Keratinocyte (primary cell): ENCODE results near the gene E2F7. TPM values are rescaled to one million over a fixed set of nuclear protein-coding genes. Genes with fewer than 3 reads are reported as not detected.

ENCODE experiments used
- DNase-seq: peaks from one replicate; pipeline ENCODE4 v3.0.0-alpha.2; 2011; ENCODE audit warnings: low read depth, missing footprints, low spot score
- FAIRE-seq: peaks from 2 replicates; lab custom pipeline; 2011; peaks lifted over from hg19 to GRCh38; lab: Jason Lieb, UNC
- H2AFZ ChIP-seq: 2 replicates; pipeline ENCODE4 v1.6.0; 2012; ENCODE audit warnings: low read length, control low read depth, inconsistent platforms; ENCODE audit not compliant: control insufficient read depth
- H3K27ac ChIP-seq: 2 replicates; pipeline ENCODE4 v1.5.1; 2011; ENCODE audit warnings: low read length; ENCODE audit not compliant: control insufficient read depth, insufficient read depth
- H3K27me3 ChIP-seq: 3 replicates; pipeline ENCODE4 v1.6.0; 2011; ENCODE audit warnings: low read length; ENCODE audit not compliant: control insufficient read depth, insufficient read depth; ENCODE audit errors: extremely low read depth
- H3K36me3 ChIP-seq, 2 experiments: 2 replicates in 1 of 2; 3 replicates in 1 of 2; pipeline ENCODE4 v1.5.1; 2011; ENCODE audit warnings: low read length in 2 of 2, mild to moderate bottlenecking in 1 of 2; ENCODE audit not compliant: control insufficient read depth in 2 of 2, insufficient read depth in 2 of 2; ENCODE audit errors: extremely low read depth in 1 of 2
- H3K4me1 ChIP-seq: 3 replicates; pipeline ENCODE4 v1.5.1; 2011; ENCODE audit warnings: low read length; ENCODE audit not compliant: control insufficient read depth, insufficient read depth; ENCODE audit errors: extremely low read depth
- H3K4me2 ChIP-seq: 3 replicates; pipeline ENCODE4 v1.6.0; 2011; ENCODE audit warnings: low read depth, low read length; ENCODE audit not compliant: control insufficient read depth, insufficient read depth; ENCODE audit errors: extremely low read depth
- H3K4me3 ChIP-seq, 3 experiments: fragments of 200-600 bp in 1 of 3; sonication (generic) in 1 of 3; 2 replicates in 2 of 3; 3 replicates in 1 of 3; pipeline ENCODE4 v1.5.1; 2011 to 2016; ENCODE audit warnings: low read length in 3 of 3, mild to moderate bottlenecking in 3 of 3, control low read depth in 2 of 3, inconsistent platforms in 1 of 3, low read depth in 1 of 3, mixed read lengths in 1 of 3, mixed run types in 1 of 3, moderate library complexity in 1 of 3; ENCODE audit not compliant: control insufficient read depth in 2 of 3, insufficient read depth in 2 of 3; ENCODE audit errors: extremely low read depth in 1 of 3
- H3K79me2 ChIP-seq: 2 replicates; pipeline ENCODE4 v1.6.0; 2012; ENCODE audit warnings: low read length; ENCODE audit not compliant: control insufficient read depth, insufficient read depth
- H3K9ac ChIP-seq: 3 replicates; pipeline ENCODE4 v1.6.0; 2011; ENCODE audit warnings: low read length; ENCODE audit not compliant: control insufficient read depth, insufficient read depth; ENCODE audit errors: extremely low read depth
- H3K9me1 ChIP-seq: 3 replicates; pipeline ENCODE4 v1.6.0; 2011; ENCODE audit warnings: low read length; ENCODE audit not compliant: control insufficient read depth, insufficient read depth; ENCODE audit errors: extremely low read depth
- H3K9me3 ChIP-seq: 2 replicates; pipeline ENCODE4 v1.5.1; 2012; ENCODE audit warnings: low read depth, low read length; ENCODE audit not compliant: control insufficient read depth
- H4K20me1 ChIP-seq: 3 replicates; pipeline ENCODE4 v1.6.0; 2011; ENCODE audit warnings: low read length; ENCODE audit not compliant: control insufficient read depth, insufficient read depth; ENCODE audit errors: extremely low read depth
- CTCF ChIP-seq, 3 experiments: IDR thresholded peaks in 1 of 3; conservative IDR thresholded peaks in 1 of 3; optimal IDR thresholded peaks in 1 of 3; 2 replicates in 2 of 3; 3 replicates in 1 of 3; pipeline versions ENCODE3 to v1.5.1; 2011; ENCODE audit warnings: low read length in 3 of 3, mild to moderate bottlenecking in 3 of 3, moderate library complexity in 2 of 3, control low read depth in 1 of 3, inconsistent platforms in 1 of 3; ENCODE audit not compliant: insufficient read depth in 2 of 3; ENCODE audit errors: extremely low read depth in 1 of 3
- EZH2 ChIP-seq: IDR thresholded peaks from one replicate; pipeline ENCODE4 v1.6.1; 2012; ENCODE audit warnings: inconsistent platforms, mild to moderate bottlenecking, low read length, moderate library complexity
- dilution Hi-C: fragments of 300-500 bp; cut with MboI; formaldehyde crosslinking; loops from one replicate; pipeline ENCODE4 v1.7.0; 2020; ENCODE audit warnings: low sequenced_read_pairs; ENCODE audit not compliant: extremely low pct_ligation_motif_present
- polyA plus RNA-seq, 5 experiments: library from polyadenylated mRNA; depleted of rRNA in 3 of 5; stranded (reverse) in 3 of 5; stranded (forward) in 1 of 5; unstranded in 1 of 5; fragments of >200 nt; gene quantifications; 1 replicate in 1 of 5; 2 replicates in 3 of 5; 3 replicates in 1 of 5; pipeline versions ENCODE4 v1.2.1 to v1.2.3, GENCODE V29; 2011 to 2012; ENCODE audit warnings: missing spikeins in 2 of 5, low read depth in 1 of 5, low replicate concordance in 1 of 5

Gene E2F7
- polyA plus RNA-seq, 1 donor (not counting 4 experiments of a cell fraction or from before 2014, with no cell fraction given), result 9.9 TPM

GRCh38 chr12:77062846-77063461 lies 2.4 kb downstream of the E2F7 start:
- H3K9me1 ChIP-seq, result no peaks in the 10 kb centered on the region
- H3K9me3 ChIP-seq, result no peaks in the 10 kb centered on the region
- peaks cover 4 to 8% of the 10 kb centered on the region in 2 experiments for H3K36me3 ChIP-seq
- no peak overlapping the region for H3K27ac ChIP-seq
- H2AFZ ChIP-seq, result no peak overlapping the region
- no peaks in the 10 kb centered on the region for H3K27me3 ChIP-seq
- H3K9ac ChIP-seq, result no peak overlapping the region
- TF ChIP-seq EZH2 (no peak), CTCF (optimal IDR thresholded peaks at IDR 0.05 in 1 of 3, IDR thresholded peaks at IDR 0.05 in 1 of 3, conservative IDR thresholded peaks at IDR 0.05 in 1 of 3; ENCODE audit: extremely low read depth in 1 of 3, insufficient read depth in 2 of 3, low read length in 3 of 3) (no peak)
- H3K4me3 ChIP-seq, result no peak overlapping the region
- H3K79me2 ChIP-seq, result peaks cover 35% of the 10 kb centered on the region
- DNase-seq, result no peak
- peaks cover 28% of the 10 kb centered on the region for H3K4me1 ChIP-seq
- FAIRE-seq, result no peak
- no peaks in the 10 kb centered on the region for H4K20me1 ChIP-seq
- no peak overlapping the region for H3K4me2 ChIP-seq
- dilution Hi-C loops, result no loop called here

GRCh38 chr12:77062396-77062795 lies 3.0 kb downstream of the E2F7 start:
- Histone ChIP-seq H3K4me3 (no peak overlapping the region), H2AFZ (no peak overlapping the region), H3K4me1 (peaks cover 28% of the 10 kb centered on the region), H3K4me2 (no peak overlapping the region), H3K79me2 (peaks cover 39% of the 10 kb centered on the region), H3K27ac (no peak overlapping the region), H4K20me1 (no peaks in the 10 kb centered on the region), H3K9me3 (no peaks in the 10 kb centered on the region), H3K36me3 (peaks cover 5 to 8% of the 10 kb centered on the region in 2 experiments), H3K9me1 (no peaks in the 10 kb centered on the region), H3K27me3 (no peaks in the 10 kb centered on the region), H3K9ac (no peak overlapping the region)
- FAIRE-seq (no peak), DNase-seq (no peak)
- dilution Hi-C loops, result no loop called here
- TF ChIP-seq EZH2, result no peak
- TF ChIP-seq CTCF (optimal IDR thresholded peaks at IDR 0.05 in 1 of 3, IDR thresholded peaks at IDR 0.05 in 1 of 3, conservative IDR thresholded peaks at IDR 0.05 in 1 of 3; ENCODE audit: extremely low read depth in 1 of 3, insufficient read depth in 2 of 3, low read length in 3 of 3), result no peak
